ENCODE results near the gene CPEB1.

GRCh38 chr15:82625136-82625535, 22.0 kb downstream of the CPEB1 start:
- TF ChIP-seq CTCF (IDR thresholded peaks at IDR 0.05; ENCODE audit: low read depth, low read length) (no peak), MAX (IDR thresholded peaks at IDR 0.05; ENCODE audit: low read depth, low read length) (no peak)

Data from NB4 (cell line).